Heart left ventricle (tissue), 13 donors: ENCODE results near the gene TNNI3.

Source experiments
- POLR2A ChIP-seq, 2 donors: fragments of 450-650 bp; IDR thresholded peaks; one replicate each; pipeline ENCODE4 v1.6.1; 2017; ENCODE audit warnings: antibody characterized with exemption in 2 of 2, mild to moderate bottlenecking in 2 of 2, moderate library complexity in 2 of 2
- TF ChIP-seq, protein P1 (sequence below), 12 donors: fragments of 200-600 bp; sonication (generic) in 4 of 12; IDR thresholded peaks; one replicate each; pipeline versions ENCODE4 v1.5.0 to v1.8.0; 2018 to 2022; ENCODE audit warnings: antibody characterized with exemption in 12 of 12, mild to moderate bottlenecking in 5 of 12
- donor health status: ischemic (EF 13 %, LVEDD 7.1; RV severe dilation, severe dysfunction).
- donor health status: DM: no; HTN: yes; CAD: no.
- donor health status: DM: no; HTN: no; CAD: no.
- donor health status: ischemic (EF 25% LVEDD 6.9; RV normal size, moderate dysfunction).
- donor health status: ischemic (EF 25% LVEDD 5.7; RV mildly dilated, moderate dysfunction).
- donor health status: ischemic (EF 35%, LVEDD 5.7; RV mildly dilated, moderate dysfunction).
- donor health status: nonischemic (EF 11% LVEDD 7.7; RV severe dilation, severe dysfunction).
- donor health status: DM: yes; HTN: yes; CAD: no.
- donor health status: PGD.
- donor health status: ischemic (EF 29% LVEDD 5.4; RV normal size, mild dysfunction).
- donor health status: nonischemic (EF 23%, LVEDD 6.1; RV moderate dilation, normal function).

- no peak for TF ChIP-seq POLR2A (IDR thresholded peaks at IDR 0.05)
- TF ChIP-seq, protein P1, sequence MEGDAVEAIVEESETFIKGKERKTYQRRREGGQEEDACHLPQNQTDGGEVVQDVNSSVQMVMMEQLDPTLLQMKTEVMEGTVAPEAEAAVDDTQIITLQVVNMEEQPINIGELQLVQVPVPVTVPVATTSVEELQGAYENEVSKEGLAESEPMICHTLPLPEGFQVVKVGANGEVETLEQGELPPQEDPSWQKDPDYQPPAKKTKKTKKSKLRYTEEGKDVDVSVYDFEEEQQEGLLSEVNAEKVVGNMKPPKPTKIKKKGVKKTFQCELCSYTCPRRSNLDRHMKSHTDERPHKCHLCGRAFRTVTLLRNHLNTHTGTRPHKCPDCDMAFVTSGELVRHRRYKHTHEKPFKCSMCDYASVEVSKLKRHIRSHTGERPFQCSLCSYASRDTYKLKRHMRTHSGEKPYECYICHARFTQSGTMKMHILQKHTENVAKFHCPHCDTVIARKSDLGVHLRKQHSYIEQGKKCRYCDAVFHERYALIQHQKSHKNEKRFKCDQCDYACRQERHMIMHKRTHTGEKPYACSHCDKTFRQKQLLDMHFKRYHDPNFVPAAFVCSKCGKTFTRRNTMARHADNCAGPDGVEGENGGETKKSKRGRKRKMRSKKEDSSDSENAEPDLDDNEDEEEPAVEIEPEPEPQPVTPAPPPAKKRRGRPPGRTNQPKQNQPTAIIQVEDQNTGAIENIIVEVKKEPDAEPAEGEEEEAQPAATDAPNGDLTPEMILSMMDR (IDR thresholded peaks at IDR 0.05) = no peak
These were observed 31.1 kb upstream of the TNNI3 start for GRCh38 chr19:55188625-55189024.
